DMS 273 treated with DMSO at 0.1 percent for 48 hours (cell line): ENCODE measurements around the gene GALNT4.
A peak's percentile ranks its signal among the peaks of the same experiment; 100 is the strongest.

Source experiments
- DNase-seq: peaks from one replicate; lab custom pipeline; 2025; lab: John Stamatoyannopoulos, UW

The GALNT4 gene

GRCh38 chr12:89529738-89530137, 5.1 kb upstream of the GALNT4 start:
- DNase-seq = no peak

DNA sequence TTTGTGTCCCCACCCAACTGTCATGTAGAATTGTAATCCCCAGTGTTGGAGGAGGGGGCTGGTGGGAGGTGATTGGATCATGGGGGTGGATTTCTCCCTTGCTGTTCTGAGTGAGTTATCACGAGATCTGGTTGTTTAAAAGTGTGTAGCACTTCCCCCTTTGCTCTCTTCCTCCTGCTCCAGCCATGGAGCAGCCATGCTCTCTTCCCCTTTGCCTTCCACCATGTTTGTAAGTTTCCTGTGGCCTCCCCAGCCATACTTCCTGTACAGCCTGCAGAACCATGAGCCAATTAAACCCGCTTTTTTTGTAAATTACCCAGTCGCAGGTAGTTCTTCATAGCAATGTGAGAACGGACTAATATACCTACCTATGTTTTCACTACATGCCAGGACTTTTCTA, 3.8 kb upstream of the GALNT4 start:
- DNase-seq = no peak

- peak; percentile 60 for DNase-seq
These were observed 1.5 kb upstream of the GALNT4 start, which contains the start of gene POC1B for GRCh38 chr12:89525824-89526770. Gene POC1B, minus strand, starts transcription at chr12:89526047. Its CDS starts 152 bp downstream, at chr12:89525895.

DNA sequence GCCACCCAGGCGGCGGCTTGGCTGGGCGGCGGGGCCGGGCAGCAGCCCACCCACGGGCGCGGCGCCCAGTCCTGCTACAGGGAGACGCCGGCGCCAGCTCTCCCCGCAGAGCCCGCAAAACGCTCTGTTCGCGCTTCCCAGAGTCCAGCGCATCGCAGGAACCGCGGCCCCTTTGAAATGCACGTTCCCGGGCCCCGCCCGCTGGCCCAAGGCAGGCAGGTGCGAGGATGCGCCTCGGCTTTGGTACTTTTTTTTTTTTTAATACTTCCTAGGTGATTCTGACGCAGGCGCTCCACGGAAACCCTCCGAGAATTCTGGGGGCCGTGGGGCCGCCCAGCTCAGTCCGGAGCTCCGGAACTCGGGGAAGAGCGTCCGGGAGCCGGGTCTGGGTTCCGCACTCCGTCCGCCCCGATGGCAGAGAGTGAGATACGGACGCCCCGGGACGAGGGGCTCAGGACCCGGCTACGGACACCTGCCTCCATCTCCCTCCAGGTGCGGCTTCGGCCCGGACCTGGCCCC, 768 bp upstream of the GALNT4 start:
- DNase-seq = no peak

GRCh38 chr12:89523843-89524540, 604 bp downstream of the GALNT4 start:
- no peak for DNase-seq

GRCh38 chr12:89523393-89523792, 1.2 kb downstream of the GALNT4 start:
- DNase-seq = no peak

- no peak for DNase-seq
These were observed 3.0 kb downstream of the GALNT4 start for GRCh38 chr12:89521364-89522223.

GRCh38 chr12:89517720-89518119, 6.9 kb downstream of the GALNT4 start:
- DNase-seq = no peak

- no peak for DNase-seq
These were observed 8.0 kb downstream of the GALNT4 start for GRCh38 chr12:89516633-89517032.

DNA sequence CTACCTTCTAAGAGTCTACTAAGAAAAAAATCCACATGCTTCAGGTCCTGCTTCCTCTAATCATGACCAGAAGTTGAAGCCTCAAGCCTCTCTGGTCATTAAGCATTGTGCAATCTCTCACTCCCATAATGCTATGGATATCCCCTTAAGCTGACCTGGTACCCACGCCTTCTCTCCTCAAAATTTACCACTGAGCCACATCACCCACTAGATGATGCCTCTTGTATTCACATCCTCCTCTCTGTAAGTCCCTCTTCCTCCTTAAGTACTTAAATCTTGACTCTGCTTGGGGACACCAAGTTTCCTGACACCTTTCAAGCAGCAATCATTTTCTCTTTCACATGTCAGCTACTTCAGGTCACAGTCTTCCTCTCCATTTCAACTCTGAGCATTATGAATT, 9.8 kb downstream of the GALNT4 start:
- no peak for DNase-seq

DNA sequence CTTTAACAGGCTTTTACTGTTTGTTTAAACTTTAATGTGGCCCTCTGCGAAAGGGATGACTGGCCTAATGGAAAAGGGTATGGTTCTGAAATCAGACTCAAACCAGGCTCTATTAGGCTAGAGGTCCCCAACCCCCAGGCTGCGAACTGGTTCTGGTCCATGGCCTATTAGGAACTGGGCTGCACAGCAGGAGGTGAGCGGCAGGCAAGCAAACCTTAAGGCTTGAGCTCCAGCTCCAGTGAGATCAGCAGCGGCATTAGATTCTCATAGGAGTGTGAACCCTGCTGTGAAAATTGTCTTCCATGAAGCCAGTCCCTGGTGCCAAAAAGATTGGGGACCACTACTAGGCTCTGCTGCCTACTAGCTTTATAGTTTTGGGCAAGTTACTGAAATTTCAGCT, 11.1 kb downstream of the GALNT4 start:
- no peak for DNase-seq

- DNase-seq = no peak
These were observed 17.4 kb downstream of the GALNT4 start for GRCh38 chr12:89507015-89507824.

DNA sequence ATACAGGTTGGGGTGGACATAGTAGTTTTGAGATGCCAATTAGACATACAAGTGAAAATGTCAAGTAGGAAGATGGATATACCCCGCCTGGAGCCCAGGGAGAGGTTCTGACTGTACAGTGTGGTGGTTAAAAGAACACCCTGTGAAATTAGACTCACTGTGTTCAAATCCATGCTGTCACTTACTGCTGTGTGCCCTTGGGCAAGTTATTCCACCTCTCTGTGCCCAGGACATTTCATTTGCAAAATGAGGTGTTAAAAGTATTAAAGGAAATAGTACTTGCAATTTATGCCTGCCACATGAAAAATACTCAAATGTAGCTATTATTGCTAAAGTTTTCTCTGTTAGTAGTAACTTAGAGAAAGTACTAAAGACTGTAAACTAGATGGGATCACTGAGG, 18.5 kb downstream of the GALNT4 start:
- no peak for DNase-seq

DNA sequence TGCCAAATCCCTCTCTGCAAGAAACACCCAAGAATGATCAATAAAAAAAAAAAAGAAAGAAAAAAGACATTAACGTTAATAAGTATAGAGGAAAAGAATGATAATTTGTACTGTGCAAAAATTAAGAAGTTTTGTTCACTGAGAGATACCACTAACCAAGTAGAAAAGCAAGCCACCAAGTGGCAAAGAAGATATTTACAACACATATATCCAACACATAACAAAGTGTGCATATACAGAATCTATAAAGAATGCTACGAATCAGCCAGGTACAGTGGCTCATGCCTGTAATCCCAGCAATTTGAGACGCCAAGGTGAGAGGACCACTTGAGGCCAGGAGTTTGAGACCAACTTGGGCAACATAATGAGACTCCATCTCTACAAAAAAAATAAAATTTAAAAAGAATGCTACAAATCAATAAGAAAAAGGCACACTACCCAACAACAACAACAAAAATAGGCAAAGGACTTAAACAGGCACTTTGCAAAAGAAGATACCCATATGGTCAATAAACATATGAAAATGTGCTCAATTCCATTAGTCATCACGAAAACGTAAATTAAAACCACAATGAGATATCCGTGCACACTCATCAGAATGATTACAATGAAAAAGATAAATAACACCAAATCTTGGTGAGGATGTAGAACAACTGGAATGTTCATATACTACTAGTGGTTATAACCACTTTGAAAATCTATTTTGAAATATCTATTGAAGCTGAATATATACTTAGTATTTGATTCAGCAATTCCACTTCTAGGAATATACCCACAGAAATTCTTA, 19.8 kb downstream of the GALNT4 start:
- DNase-seq = no peak

- no peak for DNase-seq
These were observed 22.8 kb downstream of the GALNT4 start for GRCh38 chr12:89501793-89502192.

DNA sequence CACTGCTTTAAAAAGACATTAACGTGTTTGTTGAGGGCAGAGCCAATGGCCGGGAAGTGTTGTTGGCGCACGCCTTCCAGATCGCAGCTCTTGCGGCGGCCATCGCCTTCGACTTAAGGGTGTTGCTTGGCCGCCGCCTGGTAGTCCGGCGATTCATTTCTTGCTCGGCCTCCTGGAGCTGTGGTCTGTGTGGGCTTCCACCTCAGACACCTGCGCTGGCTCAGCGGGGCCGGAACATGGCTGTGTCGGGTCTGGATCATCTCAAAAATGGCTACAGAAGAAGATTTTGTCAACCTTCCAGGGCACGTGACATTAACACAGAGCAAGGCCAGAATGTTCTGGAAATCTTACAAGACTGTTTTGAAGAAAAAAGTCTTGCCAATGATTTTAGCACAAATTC, 24.7 kb downstream of the GALNT4 start:
- DNase-seq = no peak

DNA sequence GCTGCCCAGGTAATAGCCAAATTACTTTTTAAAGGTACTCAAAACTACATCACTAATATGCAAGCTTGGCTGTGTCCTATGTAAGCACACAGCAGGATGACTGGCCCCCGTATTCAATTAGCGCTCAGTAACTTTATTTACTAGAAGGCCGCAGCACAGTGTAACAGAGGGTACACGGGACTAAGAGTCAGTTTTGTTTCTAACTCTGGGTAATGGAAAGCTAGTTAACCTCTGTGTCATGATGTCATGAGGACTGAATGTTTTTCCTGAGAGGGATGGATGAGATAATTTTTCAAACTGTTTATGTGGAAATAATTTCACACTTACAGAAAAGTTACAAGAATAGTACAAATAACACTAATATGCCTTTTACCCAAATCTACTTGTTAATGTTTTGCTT, 27.1 kb downstream of the GALNT4 start:
- no peak for DNase-seq

DNA sequence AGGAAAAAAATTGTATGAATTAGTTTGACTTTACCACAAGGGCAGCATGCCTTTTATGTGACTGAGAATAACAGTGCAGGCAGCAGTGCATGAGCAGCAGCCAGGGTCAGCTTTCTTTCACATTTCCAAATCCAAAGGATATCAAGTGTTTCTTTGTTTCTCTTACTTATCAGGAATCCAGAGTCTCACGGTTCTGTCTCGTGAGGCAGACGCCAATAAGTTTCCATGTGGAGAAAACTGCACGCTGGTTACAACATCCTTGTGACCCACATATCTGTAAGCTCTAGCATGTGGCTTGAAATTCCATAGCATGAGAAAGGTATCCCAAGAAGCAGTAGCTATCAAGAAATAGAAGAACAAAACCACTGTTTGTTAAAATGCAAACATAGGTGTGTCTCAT, 27.6 kb downstream of the GALNT4 start:
- DNase-seq = no peak

GRCh38 chr12:89494411-89495231, 30.0 kb downstream of the GALNT4 start:
- no peak for DNase-seq
